ENCODE measurements around the gene LMBRD2. TPM values are rescaled to one million over a fixed set of nuclear protein-coding genes. Genes with fewer than 3 reads are reported as not detected.

LMBRD2 gene
- polyA plus RNA-seq, 4 donors: 8.4 to 19.9 (median 18.3) TPM

DNA sequence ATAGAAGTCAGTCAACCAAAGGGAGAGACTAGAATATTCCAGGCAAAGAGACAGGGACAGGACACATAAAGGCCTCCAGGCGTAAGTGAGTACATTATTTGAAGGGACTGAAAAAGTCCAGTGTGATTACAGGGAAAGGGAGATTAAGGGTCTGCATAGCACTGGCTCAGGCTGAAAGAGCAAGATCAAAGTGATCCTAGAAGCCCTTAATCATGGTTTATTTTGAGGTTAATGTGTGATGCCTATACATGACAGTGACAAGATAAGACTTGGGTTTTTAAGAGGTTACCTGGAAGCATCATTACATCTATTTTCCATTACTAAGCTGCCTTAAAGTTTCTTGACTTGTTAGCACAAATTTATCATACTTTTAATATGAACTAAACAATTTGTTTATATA is 25.8 kb downstream of the LMBRD2 start:
- no peak for DNase-seq (ENCODE audit: low read depth in 4 of 4, low spot score in 3 of 4)

DNA sequence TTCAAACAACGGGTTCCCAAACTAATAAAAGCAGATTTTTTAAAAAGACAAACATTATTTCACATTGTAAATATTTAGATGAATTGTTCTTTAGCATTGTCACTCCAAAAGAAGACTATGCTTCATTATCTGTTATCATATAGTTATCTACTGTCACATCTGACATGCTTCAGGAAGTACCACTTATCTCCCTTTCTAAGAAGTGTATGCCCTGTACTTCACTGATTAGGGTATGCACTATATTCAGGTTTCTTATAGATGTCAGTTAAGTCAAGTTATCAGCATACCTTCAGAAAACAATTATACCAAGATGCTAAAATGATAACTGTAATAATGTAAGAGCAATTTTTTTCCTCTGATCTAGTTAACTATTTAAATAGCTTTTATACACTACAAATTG is 40.4 kb downstream of the LMBRD2 start:
- DNase-seq (ENCODE audit: low read depth in 4 of 4, low spot score in 3 of 4): no peak

GRCh38 chr5:36108758-36109460 is 42.8 kb downstream of the LMBRD2 start:
- no peak for DNase-seq (ENCODE audit: low read depth in 4 of 4, low spot score in 3 of 4)

GRCh38 chr5:36105819-36106218 is 45.9 kb downstream of the LMBRD2 start:
- no peak for DNase-seq (ENCODE audit: low read depth in 4 of 4, low spot score in 3 of 4)

DNA sequence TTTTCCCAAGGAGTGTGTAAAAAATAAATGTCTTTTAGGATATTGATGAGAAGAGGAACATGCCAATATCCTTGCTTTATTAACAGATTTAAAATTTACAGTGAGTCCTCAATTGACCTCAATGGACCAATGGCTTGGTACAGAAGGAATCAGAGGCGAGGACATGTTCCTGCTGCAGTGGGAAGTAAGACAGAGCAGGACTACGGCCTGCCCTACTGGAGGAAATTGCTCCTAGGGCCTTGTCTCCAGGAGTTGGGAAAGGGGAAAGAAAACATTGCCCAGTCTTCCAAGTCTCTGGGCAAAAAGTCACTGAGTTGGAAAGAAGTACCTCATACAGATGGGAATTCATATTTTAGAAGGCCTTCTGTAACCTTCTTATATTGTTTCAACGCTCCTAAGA is 51.9 kb downstream of the LMBRD2 start:
- DNase-seq (ENCODE audit: low read depth in 4 of 4, low spot score in 3 of 4): no peak

- no peak for DNase-seq (ENCODE audit: low read depth in 4 of 4, low spot score in 3 of 4)
Observed at GRCh38 chr5:36096486-36096885, 55.2 kb downstream of the LMBRD2 start.

DNA sequence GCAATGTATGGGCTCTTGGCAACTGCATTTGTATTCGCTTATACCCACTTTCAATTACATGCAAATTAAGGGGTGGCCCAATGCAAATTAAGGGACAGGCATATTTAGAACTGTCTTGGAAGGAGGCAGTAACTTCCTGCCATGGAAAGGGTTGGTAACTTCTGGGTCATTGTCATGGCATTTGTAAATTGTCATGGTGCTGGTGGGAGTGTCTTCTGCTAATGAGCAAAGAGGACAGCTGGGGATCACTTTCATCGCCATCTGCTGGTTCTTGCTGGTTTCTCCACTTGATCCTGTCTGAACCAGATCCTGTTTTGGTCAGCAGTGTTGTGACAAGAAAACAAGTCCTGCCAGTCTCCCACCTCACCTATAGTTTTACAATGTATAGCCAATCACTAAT is 61.7 kb downstream of the LMBRD2 start:
- no peak for DNase-seq (ENCODE audit: low read depth in 4 of 4, low spot score in 3 of 4)

DNA sequence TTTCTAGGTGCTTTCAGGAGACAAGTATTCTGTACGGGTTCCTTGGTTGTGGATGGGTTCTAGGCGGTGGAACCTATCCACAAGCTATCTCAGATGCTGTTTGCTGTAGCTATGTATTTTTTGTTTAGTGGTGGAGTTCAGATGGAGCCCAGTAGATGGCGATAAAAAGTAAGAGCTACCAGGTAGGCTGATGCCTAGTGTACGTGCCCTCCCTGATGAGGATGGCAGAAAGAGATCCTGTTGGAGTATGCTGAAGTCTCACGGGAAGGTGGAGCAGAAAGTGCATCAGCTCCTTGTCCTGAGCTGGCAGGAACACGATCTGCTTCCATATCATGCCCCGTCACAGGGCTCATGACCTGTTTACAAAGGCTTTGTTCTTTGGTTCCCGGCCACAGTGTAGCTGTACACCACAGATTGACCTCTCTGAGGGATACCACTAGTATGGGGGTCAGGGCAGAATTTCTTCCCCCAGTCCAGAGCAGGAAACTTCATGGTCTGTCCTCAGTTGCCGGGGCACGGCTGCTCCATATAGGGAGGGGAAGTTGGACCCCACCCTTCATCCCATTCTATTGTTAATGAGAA is 72.4 kb downstream of the LMBRD2 start:
- peak in 2 of 4 donors; percentile 40 to 45 for DNase-seq (ENCODE audit: low read depth in 4 of 4, low spot score in 3 of 4)

GRCh38 chr5:36078430-36078829 is 73.3 kb downstream of the LMBRD2 start:
- no peak for DNase-seq (ENCODE audit: low read depth in 4 of 4, low spot score in 3 of 4)

DNA sequence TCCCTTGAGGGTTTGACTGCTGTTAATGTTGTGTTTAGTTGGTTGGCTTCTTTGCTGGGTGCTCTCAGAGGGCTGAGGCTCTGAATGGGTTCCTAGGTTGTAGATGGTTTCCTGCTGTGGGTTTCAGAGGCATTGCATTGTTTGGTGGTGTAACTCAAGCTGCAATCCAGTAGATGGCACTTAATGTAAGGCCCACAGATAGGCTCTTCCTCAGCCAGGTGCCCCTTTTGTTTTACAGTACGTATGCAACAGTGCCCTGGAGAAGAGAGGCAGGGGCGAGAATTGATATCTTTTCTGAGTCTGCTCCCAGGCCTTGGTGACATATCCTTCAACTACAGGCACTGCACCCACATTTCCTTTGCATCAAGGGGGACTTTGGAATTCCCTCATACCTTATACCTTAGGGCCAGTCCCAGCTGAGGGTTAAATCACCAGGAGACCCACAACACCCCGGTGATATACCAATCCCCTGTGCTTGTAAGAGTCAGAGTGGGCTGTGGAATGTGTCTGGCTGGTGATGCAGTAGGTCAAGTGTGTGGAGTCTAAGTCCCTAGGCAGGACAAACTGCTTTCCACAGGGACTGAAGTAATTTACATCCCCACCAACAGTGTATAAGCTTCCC is 78.0 kb downstream of the LMBRD2 start:
- DNase-seq (ENCODE audit: low read depth in 4 of 4, low spot score in 3 of 4): no peak

GRCh38 chr5:36070687-36071571 is 80.8 kb downstream of the LMBRD2 start:
- no peak for DNase-seq (ENCODE audit: low read depth in 4 of 4, low spot score in 3 of 4)

GRCh38 chr5:36068751-36069281 is 82.9 kb downstream of the LMBRD2 start:
- no peak for DNase-seq (ENCODE audit: low read depth in 4 of 4, low spot score in 3 of 4)

GRCh38 chr5:36066540-36067210 is 85.0 kb downstream of the LMBRD2 start, which contains the start of gene UGT3A2:
UGT3A2 (minus strand) TSS chr5:36066882; CDS start chr5:36066789, 93 bp downstream.
- DNase-seq (ENCODE audit: low read depth in 4 of 4, low spot score in 3 of 4): peak in 1 of 4 donors; percentile 33

DNA sequence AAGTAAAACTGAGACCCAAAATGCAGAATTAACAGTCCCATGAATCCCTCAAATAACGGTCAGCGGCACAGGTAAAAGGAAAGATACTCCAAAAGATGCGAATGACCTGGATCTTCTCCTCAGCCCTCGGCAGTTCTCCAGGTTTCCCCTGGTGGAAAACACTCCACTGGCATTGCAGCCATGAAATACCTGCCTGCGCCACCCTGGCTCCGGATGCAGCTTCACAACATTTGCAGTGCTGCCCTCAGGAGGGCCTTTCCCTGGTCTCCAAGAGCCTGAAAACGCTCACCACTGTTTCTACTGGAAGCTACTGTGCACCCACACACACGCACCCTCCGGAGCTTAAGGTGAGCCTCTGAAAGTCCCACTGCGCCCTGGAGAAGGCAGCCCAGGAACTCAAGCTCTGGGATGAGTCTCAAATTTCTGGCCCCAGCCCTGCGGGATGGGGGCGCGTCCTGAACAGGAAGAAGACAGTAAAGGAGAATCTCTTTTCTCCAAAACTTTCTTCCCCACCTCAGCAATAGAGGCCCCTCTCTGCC is 85.6 kb downstream of the LMBRD2 start:
- DNase-seq (ENCODE audit: low read depth in 4 of 4, low spot score in 3 of 4): no peak

DNA sequence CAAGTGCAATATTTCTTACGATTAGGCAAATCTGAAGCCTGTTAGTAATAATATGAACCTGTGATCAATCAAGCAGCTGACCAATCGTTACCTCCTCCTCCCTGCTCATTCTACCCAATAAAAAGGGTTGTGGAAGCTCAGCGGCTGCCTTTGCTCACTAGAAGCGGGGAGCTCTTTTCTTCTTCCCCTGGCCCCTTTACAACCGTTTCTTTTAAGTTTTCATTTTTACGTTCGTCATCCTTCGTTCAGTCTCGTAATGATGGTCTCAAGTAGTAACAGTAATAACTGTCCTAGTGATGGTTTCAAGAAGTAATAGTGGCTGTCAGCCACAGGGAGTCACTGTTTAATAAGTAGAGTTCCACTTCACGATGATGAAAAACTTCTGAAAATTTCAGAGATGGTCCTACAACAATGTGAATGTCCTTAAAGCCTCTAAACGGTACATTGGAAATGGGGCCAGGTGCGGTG is 91.2 kb downstream of the LMBRD2 start:
- no peak for DNase-seq (ENCODE audit: low read depth in 4 of 4, low spot score in 3 of 4)

DNA sequence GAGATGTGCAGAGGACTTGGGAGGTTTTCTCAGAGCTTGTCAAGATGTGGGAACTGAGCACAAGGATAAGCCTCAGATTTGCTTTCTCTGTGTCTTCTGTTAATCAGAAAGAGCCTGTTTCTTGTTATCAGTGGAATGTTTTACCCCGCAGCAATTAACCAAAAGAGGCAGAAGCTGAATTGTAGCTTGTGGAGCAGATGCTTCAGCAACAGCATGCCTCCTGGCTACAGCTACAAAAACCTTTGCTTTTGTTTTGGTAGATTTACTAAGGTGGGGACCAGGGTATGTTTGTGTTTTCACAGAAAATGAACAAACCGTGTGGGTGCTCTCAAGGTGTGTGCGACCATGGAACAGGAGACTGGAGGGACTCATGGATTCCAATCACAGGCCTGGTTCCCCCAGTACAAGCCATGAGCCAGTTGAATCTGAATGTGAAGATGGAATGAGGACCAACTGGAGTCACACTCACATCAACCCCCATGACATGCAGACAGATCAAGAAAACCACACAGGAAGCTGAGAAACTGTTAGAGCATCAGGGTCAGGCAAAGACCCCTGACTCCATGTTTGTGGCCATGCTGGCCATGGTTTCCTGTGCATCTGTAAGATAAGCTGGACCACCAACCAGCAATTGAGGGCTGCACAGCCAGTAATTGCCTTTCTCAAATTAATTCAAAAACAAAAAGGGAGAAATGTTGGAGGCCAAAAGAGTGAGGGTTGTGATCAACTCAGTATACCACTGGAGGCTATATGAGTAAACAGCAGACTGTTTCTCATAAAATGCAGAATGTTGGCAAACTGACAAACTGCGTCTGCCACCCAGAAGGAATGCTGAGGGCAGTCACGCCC is 91.9 kb downstream of the LMBRD2 start:
- no peak for DNase-seq (ENCODE audit: low read depth in 4 of 4, low spot score in 3 of 4)

- DNase-seq (ENCODE audit: low read depth in 4 of 4, low spot score in 3 of 4): no peak
Observed at GRCh38 chr5:36058776-36059175, 92.9 kb downstream of the LMBRD2 start.

DNA sequence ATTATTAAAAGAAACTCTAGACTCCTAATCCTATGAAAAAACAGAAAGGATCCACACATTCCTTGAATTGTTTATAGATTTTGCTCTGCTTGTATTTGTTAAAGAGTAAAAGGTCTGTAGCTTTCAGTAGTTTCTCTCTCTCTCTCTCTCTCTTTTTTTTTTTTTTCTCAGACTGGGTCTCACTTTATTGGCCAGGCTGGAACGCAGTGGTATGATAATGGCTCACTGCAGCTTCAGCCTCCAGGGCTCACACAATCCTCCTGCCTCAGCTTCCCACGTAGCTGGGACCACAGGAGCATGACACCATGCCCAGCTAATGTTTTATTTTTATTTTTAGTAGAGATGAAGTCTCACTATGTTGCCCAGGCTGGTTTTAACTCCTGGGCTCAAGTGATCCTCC is 94.3 kb downstream of the LMBRD2 start:
- DNase-seq (ENCODE audit: low read depth in 4 of 4, low spot score in 3 of 4): no peak

GRCh38 chr5:36056422-36056821 is 95.3 kb downstream of the LMBRD2 start:
- no peak for DNase-seq (ENCODE audit: low read depth in 4 of 4, low spot score in 3 of 4)
